HEK293T (cell line): ENCODE data around the gene CEP19.

Source experiments
- CTCF ChIA-PET: fragments of 350-600 bp; formaldehyde crosslinking; extraction: SDS; loops from one replicate; lab custom pipeline; 2021; ENCODE audit warnings: antibody characterized with exemption, inconsistent platforms; lab: Yijun Ruan, JAX
- POLR2A ChIA-PET: fragments of 350-600 bp; formaldehyde crosslinking; extraction: SDS; loops from one replicate; lab custom pipeline; 2020; ENCODE audit warnings: antibody characterized with exemption, inconsistent platforms; lab: Yijun Ruan, JAX
- DNase-seq: peaks from one replicate; pipeline ENCODE4 v3.0.0; 2012; ENCODE audit warnings: mixed read lengths; ENCODE audit errors: extremely low spot score
- ARNT ChIP-seq: fragments of 450-650 bp; IDR thresholded peaks from 2 replicates; pipeline ENCODE4 v1.6.1; 2017; ENCODE audit warnings: mild to moderate bottlenecking
- BHLHE40 ChIP-seq: fragments of 450-650 bp; IDR thresholded peaks from 2 replicates; pipeline ENCODE4 v1.6.1; 2016; ENCODE audit warnings: mild to moderate bottlenecking, moderate library complexity, borderline replicate concordance
- CTBP1 ChIP-seq: fragments of 450-650 bp; IDR thresholded peaks from 2 replicates; pipeline ENCODE4 v1.6.1; 2016; ENCODE audit warnings: borderline replicate concordance
- ELF4 ChIP-seq: fragments of 450-650 bp; IDR thresholded peaks from 2 replicates; pipeline ENCODE4 v1.6.1; 2017; ENCODE audit warnings: antibody characterized with exemption
- FOXA1 ChIP-seq: fragments of 450-650 bp; IDR thresholded peaks from 2 replicates; pipeline ENCODE4 v1.6.1; 2016; ENCODE audit warnings: mild to moderate bottlenecking
- FOXK2 ChIP-seq: fragments of 450-650 bp; IDR thresholded peaks from 2 replicates; pipeline ENCODE4 v1.6.1; 2016; ENCODE audit warnings: mild to moderate bottlenecking
- FOXM1 ChIP-seq: fragments of 450-650 bp; IDR thresholded peaks from 2 replicates; pipeline ENCODE4 v1.6.1; 2017; ENCODE audit warnings: mild to moderate bottlenecking, borderline replicate concordance
- HDGF ChIP-seq: fragments of 450-650 bp; IDR thresholded peaks from 2 replicates; pipeline ENCODE4 v1.6.1; 2017; ENCODE audit warnings: antibody characterized with exemption, borderline replicate concordance
- L3MBTL2 ChIP-seq: fragments of 450-650 bp; conservative IDR thresholded peaks from 2 replicates; pipeline ENCODE4 v1.6.1; 2016; ENCODE audit warnings: mild to moderate bottlenecking
- LEF1 ChIP-seq: fragments of 450-650 bp; IDR thresholded peaks from 2 replicates; pipeline ENCODE4 v1.6.1; 2017; ENCODE audit warnings: mild to moderate bottlenecking, borderline replicate concordance
- NFRKB ChIP-seq: fragments of 450-650 bp; IDR thresholded peaks from 2 replicates; pipeline ENCODE4 v1.6.1; 2016; ENCODE audit warnings: mild to moderate bottlenecking, moderate library complexity
- PKNOX1 ChIP-seq: fragments of 450-650 bp; IDR thresholded peaks from 2 replicates; pipeline ENCODE4 v1.6.1; 2016
- SP1 ChIP-seq: fragments of 450-650 bp; IDR thresholded peaks from 2 replicates; pipeline ENCODE4 v1.6.1; 2017
- SUZ12 ChIP-seq: fragments of 450-650 bp; IDR thresholded peaks from 2 replicates; pipeline ENCODE4 v1.6.1; 2016; ENCODE audit warnings: mild to moderate bottlenecking
- TARDBP ChIP-seq: fragments of 450-650 bp; IDR thresholded peaks from 2 replicates; pipeline ENCODE4 v1.6.1; 2016
- ZNF384 ChIP-seq: fragments of 450-650 bp; IDR thresholded peaks from 2 replicates; pipeline ENCODE4 v1.6.1; 2016

Gene CEP19

GRCh38 chr3:196666001-196666867 lies 45.8 kb downstream of the CEP19 start:
- no peak for DNase-seq
- ChIA-PET POLR2A (no interaction called here), CTCF (no interaction called here)

GRCh38 chr3:196662711-196663571 lies 49.1 kb downstream of the CEP19 start:
- CTCF ChIA-PET, result interaction anchor here (1.5 kb wide), 1 partner anchor 10 kb away, joined by 3 read pairs; no protein-coding TSS in a partner anchor
- no peak for DNase-seq
- no peak for TF ChIP-seq PKNOX1
- TF ChIP-seq FOXK2, result no peak
- TF ChIP-seq SUZ12, result no peak
- TF ChIP-seq L3MBTL2, result no peak
- no peak for TF ChIP-seq LEF1
- no peak for TF ChIP-seq FOXM1
- no peak for TF ChIP-seq TARDBP
- TF ChIP-seq CTBP1, result no peak
- no peak for TF ChIP-seq ZNF384
- TF ChIP-seq FOXA1, result no peak
- TF ChIP-seq HDGF, result no peak
- POLR2A ChIA-PET, result no interaction called here

More at GRCh38 chr3:196666001-196666867, 45.8 kb downstream of the CEP19 start:
- TF ChIP-seq BHLHE40 (no peak), ZNF384 (no peak), LEF1 (no peak), ELF4 (no peak)

GRCh38 chr3:196662033-196662432 lies 50.0 kb downstream of the CEP19 start:
- POLR2A ChIA-PET, result no interaction called here
- DNase-seq, result no peak
- TF ChIP-seq L3MBTL2 (no peak), HDGF (no peak), SUZ12 (no peak), ARNT (no peak), FOXM1 (no peak), PKNOX1 (no peak), FOXA1 (no peak), ELF4 (no peak), ZNF384 (no peak), LEF1 (no peak), TARDBP (no peak), CTBP1 (no peak), BHLHE40 (no peak), NFRKB (no peak), FOXK2 (no peak)
- CTCF ChIA-PET, result interaction anchor here (0.6 to 1.5 kb wide), 2 partner anchors 9 to 20 kb away, joined by 3 to 8 read pairs; no protein-coding TSS in a partner anchor

- TF ChIP-seq BHLHE40 (no peak), FOXA1 (no peak), SP1 (no peak)
- ChIA-PET CTCF (no interaction called here), POLR2A (no interaction called here)
- DNase-seq, result no peak
Measured at GRCh38 chr3:196661400-196661799, 50.6 kb downstream of the CEP19 start.

GRCh38 chr3:196660381-196661166 lies 51.5 kb downstream of the CEP19 start:
- ChIA-PET POLR2A (no interaction called here), CTCF (no interaction called here)
- DNase-seq, result no peak
- TF ChIP-seq PKNOX1 (no peak), FOXA1 (no peak), LEF1 (no peak), HDGF (no peak)

- ChIA-PET POLR2A (no interaction called here), CTCF (no interaction called here)
- TF ChIP-seq NFRKB (no peak), ELF4 (no peak), CTBP1 (no peak), FOXK2 (no peak), ARNT (no peak)
- DNase-seq, result no peak
Measured at GRCh38 chr3:196659901-196660351, 52.1 kb downstream of the CEP19 start.
